ENCODE results near the gene VTI1A. TPM values are rescaled to one million over a fixed set of nuclear protein-coding genes. Genes with fewer than 3 reads are reported as not detected.

VTI1A gene
- polyA plus RNA-seq, 1 experiment = 20.4 TPM

DNA sequence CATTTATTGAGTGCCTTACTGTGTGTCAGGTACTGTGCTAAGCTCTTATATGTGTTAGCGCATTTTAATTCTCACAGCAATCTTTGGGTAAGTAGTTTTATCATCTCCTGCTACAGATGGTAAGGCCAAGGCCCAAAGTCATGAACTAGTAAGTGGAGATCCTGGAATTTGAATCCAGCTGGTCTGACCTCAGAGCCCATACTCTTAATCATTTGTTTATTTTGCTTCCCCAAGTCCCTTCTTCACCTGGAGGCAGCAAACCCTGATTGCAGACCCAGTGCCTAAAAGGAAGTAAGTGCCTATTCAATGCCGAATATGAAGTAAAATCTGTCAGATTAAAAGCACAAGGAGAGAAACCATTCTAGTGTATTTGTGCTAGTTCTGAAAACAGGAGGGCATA is 320.1 kb downstream of the VTI1A start:
- TF ChIP-seq, protein P1, sequence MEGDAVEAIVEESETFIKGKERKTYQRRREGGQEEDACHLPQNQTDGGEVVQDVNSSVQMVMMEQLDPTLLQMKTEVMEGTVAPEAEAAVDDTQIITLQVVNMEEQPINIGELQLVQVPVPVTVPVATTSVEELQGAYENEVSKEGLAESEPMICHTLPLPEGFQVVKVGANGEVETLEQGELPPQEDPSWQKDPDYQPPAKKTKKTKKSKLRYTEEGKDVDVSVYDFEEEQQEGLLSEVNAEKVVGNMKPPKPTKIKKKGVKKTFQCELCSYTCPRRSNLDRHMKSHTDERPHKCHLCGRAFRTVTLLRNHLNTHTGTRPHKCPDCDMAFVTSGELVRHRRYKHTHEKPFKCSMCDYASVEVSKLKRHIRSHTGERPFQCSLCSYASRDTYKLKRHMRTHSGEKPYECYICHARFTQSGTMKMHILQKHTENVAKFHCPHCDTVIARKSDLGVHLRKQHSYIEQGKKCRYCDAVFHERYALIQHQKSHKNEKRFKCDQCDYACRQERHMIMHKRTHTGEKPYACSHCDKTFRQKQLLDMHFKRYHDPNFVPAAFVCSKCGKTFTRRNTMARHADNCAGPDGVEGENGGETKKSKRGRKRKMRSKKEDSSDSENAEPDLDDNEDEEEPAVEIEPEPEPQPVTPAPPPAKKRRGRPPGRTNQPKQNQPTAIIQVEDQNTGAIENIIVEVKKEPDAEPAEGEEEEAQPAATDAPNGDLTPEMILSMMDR (IDR thresholded peaks at IDR 0.05; ENCODE audit: low read depth, low read length) = no peak
- ChIA-PET CTCF (interaction anchor here (2.3 to 2.7 kb wide), 3 partner anchors 8 to 618 kb away, joined by 8 to 11 read pairs (median 9); no protein-coding TSS in a partner anchor), POLR2A (no interaction called here)
- Histone ChIP-seq H3K4me3 (ENCODE audit: low read depth, low read length) (no peak overlapping the region), H3K27ac (ENCODE audit: low read depth, low read length) (no peak overlapping the region), H3K9me3 (ENCODE audit: control insufficient read depth, insufficient read depth, low read length) (no peaks in the 10 kb centered on the region), H3K27me3 (ENCODE audit: control insufficient read depth, insufficient read depth, low read length) (no peaks in the 10 kb centered on the region)
- DNase-seq (ENCODE audit: low read depth, low spot score) = no peak

DNA sequence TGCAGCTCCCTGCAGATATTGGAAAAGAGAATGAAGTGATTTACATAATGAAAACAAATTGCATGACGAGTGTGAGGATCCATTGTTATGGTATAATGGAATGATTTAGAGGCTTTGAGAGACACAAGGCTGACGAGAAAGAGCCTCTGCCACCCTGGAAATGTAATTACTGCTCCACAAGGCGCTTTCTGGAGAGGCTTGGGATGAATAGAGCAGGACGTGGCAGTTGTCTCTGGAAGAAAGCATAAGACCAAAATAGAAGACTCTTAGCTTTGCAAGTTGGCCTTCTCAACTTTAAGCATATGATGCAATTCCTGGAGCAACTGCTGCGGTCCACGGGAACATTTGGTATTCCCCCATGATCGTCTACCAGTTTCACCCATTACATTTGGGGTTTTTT is 321.1 kb downstream of the VTI1A start:
- no peak for DNase-seq (ENCODE audit: low read depth, low spot score)
- H3K27me3 ChIP-seq (ENCODE audit: control insufficient read depth, insufficient read depth, low read length) = no peaks in the 10 kb centered on the region
- H3K4me3 ChIP-seq (ENCODE audit: low read depth, low read length) = no peak overlapping the region
- H3K9me3 ChIP-seq (ENCODE audit: control insufficient read depth, insufficient read depth, low read length) = no peaks in the 10 kb centered on the region
- ChIA-PET POLR2A (no interaction called here), CTCF (no interaction called here)
- no peak overlapping the region for H3K27ac ChIP-seq (ENCODE audit: low read depth, low read length)
- TF ChIP-seq, protein P1 (IDR thresholded peaks at IDR 0.05; ENCODE audit: low read depth, low read length) = no peak

DNA sequence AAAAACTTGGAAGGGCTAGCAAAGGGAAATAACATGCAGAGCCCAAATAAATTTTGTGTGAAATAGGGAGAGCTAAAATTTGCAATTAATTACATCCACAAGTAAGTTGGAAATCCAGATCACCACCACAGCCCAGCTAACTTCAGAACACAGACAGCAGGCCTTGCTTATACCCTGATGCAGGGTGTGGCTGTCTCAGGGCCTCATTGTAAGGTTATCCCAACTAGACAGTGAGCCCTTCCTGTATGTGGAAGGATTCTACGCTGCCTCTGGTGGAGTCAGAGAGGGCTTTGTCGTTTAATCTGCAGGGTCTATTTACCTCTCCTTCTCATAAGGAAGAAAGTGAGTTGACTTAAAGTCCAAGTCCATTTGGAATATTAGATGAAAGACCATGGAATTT is 322.1 kb downstream of the VTI1A start:
- no peak for DNase-seq (ENCODE audit: low read depth, low spot score)
- CTCF ChIA-PET = no interaction called here
- H3K9me3 ChIP-seq (ENCODE audit: control insufficient read depth, insufficient read depth, low read length) = no peaks in the 10 kb centered on the region
- POLR2A ChIA-PET = no interaction called here
- H3K27me3 ChIP-seq (ENCODE audit: control insufficient read depth, insufficient read depth, low read length) = no peaks in the 10 kb centered on the region
- no peak overlapping the region for H3K27ac ChIP-seq (ENCODE audit: low read depth, low read length)
- TF ChIP-seq, protein P1 (IDR thresholded peaks at IDR 0.05; ENCODE audit: low read depth, low read length) = no peak
- no peak overlapping the region for H3K4me3 ChIP-seq (ENCODE audit: low read depth, low read length)

DNA sequence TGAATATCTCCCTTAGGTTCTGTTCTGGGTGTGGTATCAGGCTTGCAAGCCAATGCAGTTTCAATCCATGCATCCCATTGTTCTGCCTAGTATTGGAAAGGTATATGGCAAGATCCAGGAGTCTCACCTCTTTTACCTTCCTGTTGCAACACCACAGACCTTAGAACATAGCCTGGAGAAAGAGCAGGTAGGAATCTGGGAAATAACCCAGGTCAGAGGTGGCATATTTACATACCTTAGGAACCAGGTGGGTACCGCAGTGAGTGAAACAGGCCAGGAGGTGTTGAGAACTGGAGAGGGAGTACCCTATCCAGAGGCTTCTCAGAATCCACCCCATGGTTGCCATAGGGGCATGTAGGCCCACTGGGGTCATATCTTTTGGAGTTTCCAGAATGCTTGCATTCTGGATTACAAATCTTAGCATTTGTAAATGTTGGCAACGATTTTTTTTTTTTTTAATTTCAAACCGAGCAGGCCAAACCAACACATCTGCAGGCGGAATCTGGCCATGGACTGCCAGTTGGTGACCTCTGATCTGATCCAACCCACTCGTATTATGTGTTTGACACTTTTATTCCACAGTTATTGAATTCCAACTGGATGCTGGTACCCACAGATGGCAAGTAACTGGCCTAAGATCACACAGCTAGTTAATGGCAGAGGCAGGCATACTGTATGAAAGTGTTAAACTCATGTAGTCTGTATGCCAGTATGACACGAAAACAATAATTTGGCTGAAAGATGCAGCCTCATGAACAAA is 322.8 kb downstream of the VTI1A start:
- TF ChIP-seq, protein P1 (IDR thresholded peaks at IDR 0.05; ENCODE audit: low read depth, low read length) = no peak
- DNase-seq (ENCODE audit: low read depth, low spot score) = no peak
- no peak overlapping the region for H3K27ac ChIP-seq (ENCODE audit: low read depth, low read length)
- no peak overlapping the region for H3K4me3 ChIP-seq (ENCODE audit: low read depth, low read length)
- ChIA-PET POLR2A (no interaction called here), CTCF (no interaction called here)
- H3K27me3 ChIP-seq (ENCODE audit: control insufficient read depth, insufficient read depth, low read length) = no peaks in the 10 kb centered on the region
- H3K9me3 ChIP-seq (ENCODE audit: control insufficient read depth, insufficient read depth, low read length) = no peaks in the 10 kb centered on the region

DNA sequence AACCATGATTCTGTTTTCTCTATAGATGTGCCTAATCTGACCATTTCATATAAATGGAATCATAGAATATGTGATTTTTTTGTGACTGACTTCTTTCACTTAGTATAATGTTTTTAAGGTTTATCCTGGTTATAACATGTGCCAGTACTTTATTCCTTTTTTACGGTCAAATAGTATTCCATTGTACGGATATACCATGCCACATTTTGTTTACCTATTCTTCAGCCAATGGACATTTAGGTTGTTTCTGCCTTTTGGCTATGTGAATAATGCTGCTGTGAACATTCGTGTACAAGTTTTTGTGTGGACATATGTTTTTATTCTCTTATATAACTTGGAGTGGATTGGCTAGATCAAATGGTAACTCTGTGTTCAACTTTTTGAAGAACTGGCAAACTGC is 324.7 kb downstream of the VTI1A start:
- H3K9me3 ChIP-seq (ENCODE audit: control insufficient read depth, insufficient read depth, low read length) = no peaks in the 10 kb centered on the region
- H3K27ac ChIP-seq (ENCODE audit: low read depth, low read length) = no peak overlapping the region
- no peaks in the 10 kb centered on the region for H3K27me3 ChIP-seq (ENCODE audit: control insufficient read depth, insufficient read depth, low read length)
- DNase-seq (ENCODE audit: low read depth, low spot score) = no peak
- no peak overlapping the region for H3K4me3 ChIP-seq (ENCODE audit: low read depth, low read length)
- TF ChIP-seq, protein P1 (IDR thresholded peaks at IDR 0.05; ENCODE audit: low read depth, low read length) = no peak
- CTCF ChIA-PET = interaction anchor here (0.6 kb wide), 2 partner anchors 22 to 99 kb away, joined by 3 to 5 read pairs; no protein-coding TSS in a partner anchor
- POLR2A ChIA-PET = no interaction called here
